SK-N-SH (cell line): ENCODE results near the gene DPP4. TPM values are rescaled to one million over a fixed set of nuclear protein-coding genes. Genes with fewer than 3 reads are reported as not detected.

Experiments
- CTCF ChIA-PET: fragments of 300-600, 350-600 bp; formaldehyde crosslinking; extraction: SDS; loops from one replicate; lab custom pipeline; 2021; lab: Yijun Ruan, JAX
- POLR2A ChIA-PET: fragments of 350-600 bp; sonication (Branson Sonifier 250); formaldehyde crosslinking; extraction: SDS; loops from one replicate; lab custom pipeline; 2020; ENCODE audit warnings: antibody characterized with exemption, inconsistent platforms; lab: Yijun Ruan, JAX
- DNase-seq: peaks from one replicate; pipeline ENCODE4 v3.0.0; 2012
- H2AFZ ChIP-seq: fragments of 200-600 bp; sonication (generic); 2 replicates; pipeline ENCODE4 v1.8.1; 2016; ENCODE audit warnings: antibody characterized with exemption, mild to moderate bottlenecking, low read depth
- H3F3A ChIP-seq: fragments of 200-600 bp; sonication (generic); replicated peaks from 2 replicates; pipeline ENCODE3; 2016; ENCODE audit warnings: antibody characterized with exemption, mild to moderate bottlenecking; ENCODE audit not compliant: insufficient read depth
- H3K27ac ChIP-seq, 2 experiments: fragments of 200-500 bp in 1 of 2; fragments of 200-600 bp in 1 of 2; sonication (Bioruptor generic) in 1 of 2; sonication (generic), shearing (Covaris generic) in 1 of 2; 2 replicates each; pipeline versions ENCODE4 v1.5.1 to v1.6.1; 2014 to 2016; ENCODE audit warnings: low read depth in 2 of 2, inconsistent platforms in 1 of 2, low read length in 1 of 2, mild to moderate bottlenecking in 1 of 2, mixed read lengths in 1 of 2
- H3K27me3 ChIP-seq: fragments of 200-600 bp; sonication (generic), shearing (Covaris generic); 2 replicates; pipeline ENCODE4 v1.6.1; 2016; ENCODE audit warnings: mixed run types; ENCODE audit not compliant: insufficient read depth
- H3K36me3 ChIP-seq, 2 experiments: fragments of 200-500 bp in 1 of 2; fragments of 200-600 bp in 1 of 2; sonication (Bioruptor generic) in 1 of 2; sonication (generic) in 1 of 2; replicated peaks in 1 of 2; 2 replicates each; pipeline versions ENCODE3 to v1.5.1; 2014 to 2016; ENCODE audit warnings: low read length in 1 of 2, mild to moderate bottlenecking in 1 of 2; ENCODE audit not compliant: insufficient read depth in 2 of 2, control insufficient read depth in 1 of 2
- H3K4me1 ChIP-seq, 2 experiments: fragments of 200-500 bp in 1 of 2; fragments of 200-600 bp in 1 of 2; sonication (Bioruptor generic) in 1 of 2; sonication (generic), shearing (Covaris generic) in 1 of 2; 2 replicates each; pipeline versions ENCODE4 v1.5.1 to v1.6.1; 2014 to 2016; ENCODE audit warnings: low read depth in 1 of 2, low read length in 1 of 2, mixed run types in 1 of 2; ENCODE audit not compliant: insufficient read depth in 2 of 2, control insufficient read depth in 1 of 2
- H3K4me2 ChIP-seq: fragments of 200-600 bp; sonication (generic), shearing (Covaris generic); 2 replicates; pipeline ENCODE4 v1.6.1; 2017; ENCODE audit warnings: mixed run types
- H3K4me3 ChIP-seq, 2 experiments: fragments of 200-500 bp in 1 of 2; fragments of 200-600 bp in 1 of 2; sonication (Bioruptor generic) in 1 of 2; sonication (generic), shearing (Covaris generic) in 1 of 2; 2 replicates each; pipeline versions ENCODE4 v1.5.1 to v1.8.1; 2014 to 2016; ENCODE audit warnings: low read depth in 2 of 2, inconsistent platforms in 1 of 2, low read length in 1 of 2, mild to moderate bottlenecking in 1 of 2, mixed read lengths in 1 of 2, moderate library complexity in 1 of 2
- H3K79me2 ChIP-seq: fragments of 200-600 bp; sonication (generic); 2 replicates; pipeline ENCODE4 v1.8.1; 2017; ENCODE audit warnings: mild to moderate bottlenecking; ENCODE audit not compliant: insufficient read depth
- H3K9ac ChIP-seq: fragments of 200-600 bp; sonication (generic); 2 replicates; pipeline ENCODE4 v1.6.1; 2017; ENCODE audit warnings: mixed run types
- H3K9me2 ChIP-seq: fragments of 200-600 bp; sonication (generic); 2 replicates; pipeline ENCODE4 v1.6.1; 2017; ENCODE audit warnings: mixed run types
- H3K9me3 ChIP-seq: fragments of 200-600 bp; sonication (generic); 2 replicates; pipeline ENCODE4 v1.6.1; 2017; ENCODE audit warnings: mixed run types, mild to moderate bottlenecking, moderate library complexity
- H4K20me1 ChIP-seq: fragments of 200-600 bp; sonication (generic); 2 replicates; pipeline ENCODE4 v1.6.1; 2017; ENCODE audit warnings: mild to moderate bottlenecking, mixed run types; ENCODE audit not compliant: insufficient read depth
- ELF1 ChIP-seq: IDR thresholded peaks from 2 replicates; pipeline ENCODE4 v1.4.0; 2012
- EZH2phosphoT487 ChIP-seq: fragments of 200-600 bp; sonication (generic); IDR thresholded peaks from 2 replicates; pipeline ENCODE4 v1.6.1; 2017; ENCODE audit warnings: low read depth, mixed run types, mild to moderate bottlenecking, antibody characterized with exemption, moderate library complexity, borderline replicate concordance
- FOSL2 ChIP-seq: IDR thresholded peaks from 2 replicates; pipeline ENCODE4 v1.4.0; 2012; ENCODE audit warnings: low read depth, mild to moderate bottlenecking, moderate library complexity, borderline replicate concordance
- FOXM1 ChIP-seq: IDR thresholded peaks from 2 replicates; pipeline ENCODE4 v1.4.0; 2012; ENCODE audit warnings: low read depth, mild to moderate bottlenecking
- GABPA ChIP-seq: IDR thresholded peaks from 2 replicates; pipeline ENCODE4 v1.4.0; 2012; ENCODE audit warnings: low read depth, mild to moderate bottlenecking
- GATA2 ChIP-seq: sonication (generic); formaldehyde crosslinking; IDR thresholded peaks from 2 replicates; pipeline ENCODE4 v1.5.0; 2020; ENCODE audit warnings: mild to moderate bottlenecking, missing genetic modification reagents
- MEF2A ChIP-seq: IDR thresholded peaks from 2 replicates; pipeline ENCODE4 v1.4.0; 2012; ENCODE audit warnings: low read depth, borderline replicate concordance
- NFIC ChIP-seq: IDR thresholded peaks from 2 replicates; pipeline ENCODE4 v1.4.0; 2012; ENCODE audit warnings: borderline replicate concordance
- POLR2AphosphoS5 ChIP-seq: IDR thresholded peaks from 2 replicates; pipeline ENCODE4 v1.6.1; 2012; ENCODE audit warnings: low read depth, low read length
- RFX5 ChIP-seq: IDR thresholded peaks from 2 replicates; pipeline ENCODE4 v1.6.1; 2012; ENCODE audit warnings: mild to moderate bottlenecking, improper control_type of control experiment, low read length
- SMC3 ChIP-seq: IDR thresholded peaks from 2 replicates; pipeline ENCODE4 v1.6.1; 2012; ENCODE audit warnings: low read depth, low read length, improper control_type of control experiment
- TCF12 ChIP-seq: IDR thresholded peaks from 2 replicates; pipeline ENCODE4 v1.4.0; 2012
- TEAD4 ChIP-seq: IDR thresholded peaks from 2 replicates; pipeline ENCODE4 v1.4.0; 2012; ENCODE audit warnings: mild to moderate bottlenecking, borderline replicate concordance; ENCODE audit not compliant: insufficient read depth
- YY1 ChIP-seq: IDR thresholded peaks from 2 replicates; pipeline ENCODE4 v1.4.0; 2012; ENCODE audit warnings: low read depth, mild to moderate bottlenecking
- WGBS: methylation state at CpG from one replicate; pipeline ENCODE4 v1.1.6; 2017; ENCODE audit warnings: low lambda C conversion rate; 5-methylcytosine and 5-hydroxymethylcytosine counted together
- polyA plus RNA-seq, 3 experiments: library from polyadenylated mRNA; depleted of rRNA; stranded (reverse); fragments of >200 nt; gene quantifications; 2 replicates each; pipeline ENCODE4 v1.2.3, GENCODE V29; 2012
- TF ChIP-seq, protein P1 (sequence below): fragments of 150-350 bp; IDR thresholded peaks from 2 replicates; pipeline ENCODE4 v1.6.1; 2016; ENCODE audit warnings: mild to moderate bottlenecking, low read depth, low read length
- TF ChIP-seq, protein P2 (sequence below): fragments of 200-600 bp; sonication (generic); IDR thresholded peaks from 2 replicates; pipeline ENCODE4 v1.6.1; 2017; ENCODE audit warnings: antibody characterized with exemption, mild to moderate bottlenecking, moderate library complexity
- TF ChIP-seq, protein P3 (sequence below): IDR thresholded peaks from 2 replicates; pipeline ENCODE4 v1.4.0; 2012; ENCODE audit warnings: low read depth, borderline replicate concordance
- TF ChIP-seq, protein P4 (sequence below): IDR thresholded peaks from 2 replicates; pipeline ENCODE4 v1.6.1; 2012; ENCODE audit warnings: mild to moderate bottlenecking, low read depth, low read length, moderate library complexity
- TF ChIP-seq, protein P5 (sequence below): IDR thresholded peaks from 2 replicates; pipeline ENCODE4 v1.4.0; 2012; ENCODE audit warnings: low read depth, borderline replicate concordance
- TF ChIP-seq, protein P6 (sequence below): IDR thresholded peaks from 2 replicates; pipeline ENCODE4 v1.4.0; 2012; ENCODE audit warnings: low read depth
- TF ChIP-seq, protein P7 (sequence below): IDR thresholded peaks from 2 replicates; pipeline ENCODE4; 2012

The DPP4 gene
- polyA plus RNA-seq, 1 of the 3 experiments (the other 2 are of a cell fraction), result 5.0 TPM

DNA sequence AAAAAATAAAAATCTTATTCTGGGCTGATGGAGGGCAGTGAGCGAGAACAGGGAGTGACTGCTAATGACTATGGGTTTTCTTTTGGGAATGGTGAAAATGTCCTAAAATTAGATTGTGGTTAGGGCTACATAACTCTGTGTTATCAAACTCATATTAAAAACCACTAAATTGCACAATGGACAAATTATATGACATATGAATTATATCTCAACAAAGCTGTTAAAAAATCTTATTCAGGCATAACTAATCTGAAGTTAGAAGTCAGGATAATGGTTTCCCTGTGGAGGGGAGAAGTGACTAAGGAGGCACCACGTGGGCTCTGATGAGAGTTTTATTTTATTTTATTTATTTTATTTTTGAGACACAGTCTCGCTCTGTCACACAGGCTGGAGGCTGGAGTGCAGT is 32.1 kb upstream of the DPP4 start (continued):
- TF ChIP-seq, protein P1, sequence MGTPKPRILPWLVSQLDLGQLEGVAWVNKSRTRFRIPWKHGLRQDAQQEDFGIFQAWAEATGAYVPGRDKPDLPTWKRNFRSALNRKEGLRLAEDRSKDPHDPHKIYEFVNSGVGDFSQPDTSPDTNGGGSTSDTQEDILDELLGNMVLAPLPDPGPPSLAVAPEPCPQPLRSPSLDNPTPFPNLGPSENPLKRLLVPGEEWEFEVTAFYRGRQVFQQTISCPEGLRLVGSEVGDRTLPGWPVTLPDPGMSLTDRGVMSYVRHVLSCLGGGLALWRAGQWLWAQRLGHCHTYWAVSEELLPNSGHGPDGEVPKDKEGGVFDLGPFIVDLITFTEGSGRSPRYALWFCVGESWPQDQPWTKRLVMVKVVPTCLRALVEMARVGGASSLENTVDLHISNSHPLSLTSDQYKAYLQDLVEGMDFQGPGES, result no peak
- TF ChIP-seq GATA2 (CRISPR knock-in tag), result no peak
- no peak for TF ChIP-seq TCF12
- no peak for TF ChIP-seq RFX5
- no peak for TF ChIP-seq NFIC

DNA sequence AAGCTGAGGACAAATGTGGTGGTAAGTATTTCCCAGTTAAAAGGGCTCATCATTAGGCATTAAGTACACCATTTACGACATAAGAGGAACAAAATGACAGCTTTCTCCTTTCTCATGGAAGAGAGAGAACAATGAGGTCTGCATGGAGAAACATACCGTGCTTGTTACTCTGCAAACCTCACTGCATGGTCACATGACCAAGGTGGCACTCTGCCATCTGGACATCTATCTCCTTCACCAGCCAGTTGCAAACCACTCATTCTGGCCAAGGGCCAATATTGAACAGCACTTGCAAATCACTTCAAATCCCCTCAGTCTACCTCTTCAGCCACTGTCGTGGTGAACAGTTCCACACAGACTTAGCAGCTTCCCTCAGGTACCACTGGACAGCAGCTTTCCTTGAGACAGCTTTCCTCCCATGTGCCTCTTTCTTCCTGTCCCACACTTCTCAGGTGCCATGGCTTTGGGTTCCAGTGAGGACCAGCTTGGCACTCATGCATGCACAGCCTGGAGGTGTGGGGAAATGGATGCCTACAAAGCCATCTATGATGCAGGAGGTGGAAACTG is 29.5 kb upstream of the DPP4 start:
- Histone ChIP-seq H3K4me2 (no peak overlapping the region), H4K20me1 (no peaks in the 10 kb centered on the region), H3K27me3 (no peaks in the 10 kb centered on the region), H3K36me3 (no peaks in the 10 kb centered on the region), H3F3A (no peaks in the 10 kb centered on the region), H3K27ac (no peak overlapping the region), H3K79me2 (no peaks in the 10 kb centered on the region), H3K4me1 (no peaks in the 10 kb centered on the region; a peak in 1 of 4 replicates), H3K9ac (no peak overlapping the region), H3K9me2 (no peaks in the 10 kb centered on the region), H2AFZ (no peak overlapping the region), H3K4me3 (no peak overlapping the region), H3K9me3 (no peaks in the 10 kb centered on the region)
- WGBS, result 55% methylated on average over 3 of the region's 3 CpGs
- ChIA-PET CTCF (interaction anchor here (1.4 kb wide), 1 partner anchor 118 kb away, joined by 4 read pairs; no protein-coding TSS in a partner anchor), POLR2A (no interaction called here)
- peak; percentile 63; the same call in 1 of the 2 replicates for TF ChIP-seq NFIC
- TF ChIP-seq ELF1, result no peak
- TF ChIP-seq, protein P2, sequence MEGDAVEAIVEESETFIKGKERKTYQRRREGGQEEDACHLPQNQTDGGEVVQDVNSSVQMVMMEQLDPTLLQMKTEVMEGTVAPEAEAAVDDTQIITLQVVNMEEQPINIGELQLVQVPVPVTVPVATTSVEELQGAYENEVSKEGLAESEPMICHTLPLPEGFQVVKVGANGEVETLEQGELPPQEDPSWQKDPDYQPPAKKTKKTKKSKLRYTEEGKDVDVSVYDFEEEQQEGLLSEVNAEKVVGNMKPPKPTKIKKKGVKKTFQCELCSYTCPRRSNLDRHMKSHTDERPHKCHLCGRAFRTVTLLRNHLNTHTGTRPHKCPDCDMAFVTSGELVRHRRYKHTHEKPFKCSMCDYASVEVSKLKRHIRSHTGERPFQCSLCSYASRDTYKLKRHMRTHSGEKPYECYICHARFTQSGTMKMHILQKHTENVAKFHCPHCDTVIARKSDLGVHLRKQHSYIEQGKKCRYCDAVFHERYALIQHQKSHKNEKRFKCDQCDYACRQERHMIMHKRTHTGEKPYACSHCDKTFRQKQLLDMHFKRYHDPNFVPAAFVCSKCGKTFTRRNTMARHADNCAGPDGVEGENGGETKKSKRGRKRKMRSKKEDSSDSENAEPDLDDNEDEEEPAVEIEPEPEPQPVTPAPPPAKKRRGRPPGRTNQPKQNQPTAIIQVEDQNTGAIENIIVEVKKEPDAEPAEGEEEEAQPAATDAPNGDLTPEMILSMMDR, result no peak
- TF ChIP-seq GABPA, result no peak
- TF ChIP-seq EZH2phosphoT487, result no peak
- TF ChIP-seq, protein P3, sequence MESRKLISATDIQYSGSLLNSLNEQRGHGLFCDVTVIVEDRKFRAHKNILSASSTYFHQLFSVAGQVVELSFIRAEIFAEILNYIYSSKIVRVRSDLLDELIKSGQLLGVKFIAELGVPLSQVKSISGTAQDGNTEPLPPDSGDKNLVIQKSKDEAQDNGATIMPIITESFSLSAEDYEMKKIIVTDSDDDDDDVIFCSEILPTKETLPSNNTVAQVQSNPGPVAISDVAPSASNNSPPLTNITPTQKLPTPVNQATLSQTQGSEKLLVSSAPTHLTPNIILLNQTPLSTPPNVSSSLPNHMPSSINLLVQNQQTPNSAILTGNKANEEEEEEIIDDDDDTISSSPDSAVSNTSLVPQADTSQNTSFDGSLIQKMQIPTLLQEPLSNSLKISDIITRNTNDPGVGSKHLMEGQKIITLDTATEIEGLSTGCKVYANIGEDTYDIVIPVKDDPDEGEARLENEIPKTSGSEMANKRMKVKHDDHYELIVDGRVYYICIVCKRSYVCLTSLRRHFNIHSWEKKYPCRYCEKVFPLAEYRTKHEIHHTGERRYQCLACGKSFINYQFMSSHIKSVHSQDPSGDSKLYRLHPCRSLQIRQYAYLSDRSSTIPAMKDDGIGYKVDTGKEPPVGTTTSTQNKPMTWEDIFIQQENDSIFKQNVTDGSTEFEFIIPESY, result no peak
- TF ChIP-seq, protein P4, sequence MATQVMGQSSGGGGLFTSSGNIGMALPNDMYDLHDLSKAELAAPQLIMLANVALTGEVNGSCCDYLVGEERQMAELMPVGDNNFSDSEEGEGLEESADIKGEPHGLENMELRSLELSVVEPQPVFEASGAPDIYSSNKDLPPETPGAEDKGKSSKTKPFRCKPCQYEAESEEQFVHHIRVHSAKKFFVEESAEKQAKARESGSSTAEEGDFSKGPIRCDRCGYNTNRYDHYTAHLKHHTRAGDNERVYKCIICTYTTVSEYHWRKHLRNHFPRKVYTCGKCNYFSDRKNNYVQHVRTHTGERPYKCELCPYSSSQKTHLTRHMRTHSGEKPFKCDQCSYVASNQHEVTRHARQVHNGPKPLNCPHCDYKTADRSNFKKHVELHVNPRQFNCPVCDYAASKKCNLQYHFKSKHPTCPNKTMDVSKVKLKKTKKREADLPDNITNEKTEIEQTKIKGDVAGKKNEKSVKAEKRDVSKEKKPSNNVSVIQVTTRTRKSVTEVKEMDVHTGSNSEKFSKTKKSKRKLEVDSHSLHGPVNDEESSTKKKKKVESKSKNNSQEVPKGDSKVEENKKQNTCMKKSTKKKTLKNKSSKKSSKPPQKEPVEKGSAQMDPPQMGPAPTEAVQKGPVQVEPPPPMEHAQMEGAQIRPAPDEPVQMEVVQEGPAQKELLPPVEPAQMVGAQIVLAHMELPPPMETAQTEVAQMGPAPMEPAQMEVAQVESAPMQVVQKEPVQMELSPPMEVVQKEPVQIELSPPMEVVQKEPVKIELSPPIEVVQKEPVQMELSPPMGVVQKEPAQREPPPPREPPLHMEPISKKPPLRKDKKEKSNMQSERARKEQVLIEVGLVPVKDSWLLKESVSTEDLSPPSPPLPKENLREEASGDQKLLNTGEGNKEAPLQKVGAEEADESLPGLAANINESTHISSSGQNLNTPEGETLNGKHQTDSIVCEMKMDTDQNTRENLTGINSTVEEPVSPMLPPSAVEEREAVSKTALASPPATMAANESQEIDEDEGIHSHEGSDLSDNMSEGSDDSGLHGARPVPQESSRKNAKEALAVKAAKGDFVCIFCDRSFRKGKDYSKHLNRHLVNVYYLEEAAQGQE, result peak; percentile 78
- no peak for TF ChIP-seq RFX5
- TF ChIP-seq GATA2 (CRISPR knock-in tag), result no peak
- TF ChIP-seq, protein P5, sequence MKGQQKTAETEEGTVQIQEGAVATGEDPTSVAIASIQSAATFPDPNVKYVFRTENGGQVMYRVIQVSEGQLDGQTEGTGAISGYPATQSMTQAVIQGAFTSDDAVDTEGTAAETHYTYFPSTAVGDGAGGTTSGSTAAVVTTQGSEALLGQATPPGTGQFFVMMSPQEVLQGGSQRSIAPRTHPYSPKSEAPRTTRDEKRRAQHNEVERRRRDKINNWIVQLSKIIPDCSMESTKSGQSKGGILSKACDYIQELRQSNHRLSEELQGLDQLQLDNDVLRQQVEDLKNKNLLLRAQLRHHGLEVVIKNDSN, result peak; percentile 72; the same call in 1 of the 2 replicates
- TF ChIP-seq FOSL2, result no peak
- TF ChIP-seq SMC3, result no peak
- TF ChIP-seq YY1, result no peak
- no peak for TF ChIP-seq FOXM1
- no peak for TF ChIP-seq TEAD4
- TF ChIP-seq, protein P6, sequence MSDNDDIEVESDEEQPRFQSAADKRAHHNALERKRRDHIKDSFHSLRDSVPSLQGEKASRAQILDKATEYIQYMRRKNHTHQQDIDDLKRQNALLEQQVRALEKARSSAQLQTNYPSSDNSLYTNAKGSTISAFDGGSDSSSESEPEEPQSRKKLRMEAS, result no peak
- TF ChIP-seq POLR2AphosphoS5, result no peak
- no peak for TF ChIP-seq MEF2A
- TF ChIP-seq, protein P7, sequence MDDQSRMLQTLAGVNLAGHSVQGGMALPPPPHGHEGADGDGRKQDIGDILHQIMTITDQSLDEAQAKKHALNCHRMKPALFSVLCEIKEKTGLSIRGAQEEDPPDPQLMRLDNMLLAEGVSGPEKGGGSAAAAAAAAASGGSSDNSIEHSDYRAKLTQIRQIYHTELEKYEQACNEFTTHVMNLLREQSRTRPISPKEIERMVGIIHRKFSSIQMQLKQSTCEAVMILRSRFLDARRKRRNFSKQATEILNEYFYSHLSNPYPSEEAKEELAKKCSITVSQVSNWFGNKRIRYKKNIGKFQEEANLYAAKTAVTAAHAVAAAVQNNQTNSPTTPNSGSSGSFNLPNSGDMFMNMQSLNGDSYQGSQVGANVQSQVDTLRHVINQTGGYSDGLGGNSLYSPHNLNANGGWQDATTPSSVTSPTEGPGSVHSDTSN, result no peak
- DNase-seq, result no peak
